H1 (cell line): ENCODE measurements around the gene ADCY3. TPM values are rescaled to one million over a fixed set of nuclear protein-coding genes. Genes with fewer than 3 reads are reported as not detected.

Experiments
- SP2 ChIP-seq: IDR thresholded peaks from 2 replicates; pipeline ENCODE4 v1.6.1; 2012; ENCODE audit warnings: mild to moderate bottlenecking, low read length, inconsistent platforms
- polyA plus RNA-seq, 7 experiments: library from polyadenylated mRNA; depleted of rRNA in 3 of 7; stranded (reverse) in 5 of 7; unstranded in 2 of 7; fragments of >200 nt in 5 of 7; fragments of 200-250 nt in 2 of 7; gene quantifications; 1 replicate in 5 of 7; 2 replicates in 1 of 7; 4 replicates in 1 of 7; pipeline versions ENCODE4 v1.2.1 to v1.2.3, GENCODE V29; 2011 to 2013; ENCODE audit warnings: missing spikeins in 2 of 7, mixed read lengths in 2 of 7
- total RNA-seq: library from RNA; stranded (reverse); fragmentation: NEBNext Ultra II Directional; extraction: Animal tissue kit (Norgen Biotek cat#: 25700); gene quantifications from 2 replicates; pipeline ENCODE4 v1.2.1, GENCODE V29; 2021

Gene ADCY3
- total and polyA plus RNA-seq, 2 of the 8 experiments (the other 6 are each of a cell fraction or from before 2014, with no cell fraction given): 45.1 to 52.9 TPM

DNA sequence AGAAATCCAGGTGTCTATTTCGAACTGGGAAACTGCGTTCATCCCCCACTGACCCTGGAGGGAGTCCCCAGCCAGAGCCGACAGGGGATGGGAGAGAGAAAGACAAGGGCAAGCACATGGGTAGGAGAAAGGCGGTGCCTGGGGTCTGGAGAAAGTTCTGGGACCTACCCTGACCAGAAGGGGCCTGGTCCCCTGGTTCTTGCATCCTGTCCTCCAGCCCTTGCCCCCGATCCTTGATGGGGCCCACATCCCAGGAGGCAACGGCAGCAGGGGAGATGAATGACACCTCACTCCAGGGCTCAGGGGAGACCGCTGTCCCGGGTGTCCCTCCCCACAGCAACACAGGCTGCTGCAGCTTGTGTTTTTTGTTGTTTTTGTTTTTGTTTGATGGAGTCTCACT is 4.9 kb downstream of the ADCY3 start (continued):
- TF ChIP-seq SP2: no peak
